HepG2 (cell line): Measurements from ENCODE around the gene SH3BGR. TPM values are rescaled to one million over a fixed set of nuclear protein-coding genes. Genes with fewer than 3 reads are reported as not detected.

Experiments
- ATAC-seq: fragments of 200-7000 bp; cut with Tn5 transposase; 3 replicates; pipeline ENCODE4 v1.9.1; 2020; ENCODE audit warnings: mild to moderate bottlenecking, moderate library complexity
- Bru-seq: library from RNA; stranded (reverse); fragments of 400-500 nt; gene quantifications from one replicate; lab custom pipeline; 2021; lab: Mats Ljungman, UMichigan
- BruChase-seq, 2 experiments: library from RNA; stranded (reverse); fragments of 400-500 nt; gene quantifications; one replicate each; lab custom pipeline; 2021; lab: Mats Ljungman, UMichigan
- BruUV-seq: library from RNA; stranded (reverse); fragments of 400-500 nt; replicated peaks from 2 replicates; lab custom pipeline; 2021; lab: Mats Ljungman, UMichigan
- CTCF ChIA-PET: fragments of 300-600 bp; formaldehyde crosslinking; extraction: SDS; loops from one replicate; lab custom pipeline; 2021; ENCODE audit warnings: low total read pairs, inconsistent platforms, low intra/inter-chr PET ratio; lab: Yijun Ruan, JAX
- POLR2A ChIA-PET: fragments of 350-600 bp; sonication (Branson Sonifier 250); formaldehyde crosslinking; loops from one replicate; lab custom pipeline; 2020; ENCODE audit warnings: antibody characterized with exemption, inconsistent platforms; lab: Yijun Ruan, JAX
- DNase-seq: peaks from one replicate; pipeline ENCODE4 v3.0.0-alpha.2; 2015; ENCODE audit warnings: low spot score
- FAIRE-seq: peaks from 3 replicates; lab custom pipeline; 2011; peaks lifted over from hg19 to GRCh38; lab: Jason Lieb, UNC
- H2AFZ ChIP-seq: one replicate; pipeline ENCODE4 v1.6.1; 2011; ENCODE audit warnings: low read length, inconsistent platforms
- H3K27ac ChIP-seq: fragments of 300-600 bp; 3 replicates; pipeline ENCODE4 v1.8.0; 2011; ENCODE audit warnings: mixed run types, mild to moderate bottlenecking, mixed read lengths, low read length, inconsistent platforms; ENCODE audit not compliant: insufficient read depth; ENCODE audit errors: extremely low read length
- H3K27me3 ChIP-seq, 2 experiments: fragments of 200-600 bp in 1 of 2; 2 replicates in 1 of 2; 3 replicates in 1 of 2; pipeline versions ENCODE4 v1.6.0 to v1.8.0; 2011; ENCODE audit warnings: low read length in 2 of 2, mild to moderate bottlenecking in 2 of 2, moderate library complexity in 2 of 2, inconsistent platforms in 1 of 2; ENCODE audit not compliant: insufficient read depth in 2 of 2, control insufficient read depth in 1 of 2
- H3K36me3 ChIP-seq, 2 experiments: fragments of 200-600 bp in 1 of 2; replicated peaks in 1 of 2; 2 replicates in 1 of 2; 3 replicates in 1 of 2; pipeline versions ENCODE4 v1.5.1 to v1.8.0; 2011; ENCODE audit warnings: low read length in 2 of 2, inconsistent platforms in 1 of 2; ENCODE audit not compliant: insufficient read depth in 2 of 2, control insufficient read depth in 1 of 2
- H3K4me1 ChIP-seq: 2 replicates; pipeline ENCODE4 v1.5.1; 2012; ENCODE audit warnings: low read length, inconsistent platforms; ENCODE audit not compliant: insufficient read depth
- H3K4me2 ChIP-seq: 2 replicates; pipeline ENCODE4 v1.6.0; 2011; ENCODE audit warnings: low read depth, low read length, inconsistent platforms
- H3K4me3 ChIP-seq, 3 experiments: fragments of 200-600 bp in 1 of 3; sonication (generic), shearing (Covaris generic) in 1 of 3; replicated peaks in 1 of 3; 2 replicates each; pipeline ENCODE4 v1.5.1; 2011 to 2016; ENCODE audit warnings: low read length in 3 of 3, inconsistent platforms in 2 of 3, low read depth in 2 of 3, mild to moderate bottlenecking in 2 of 3, control low read depth in 1 of 3, mixed read lengths in 1 of 3; ENCODE audit not compliant: insufficient read depth in 1 of 3
- H3K79me2 ChIP-seq: one replicate; pipeline ENCODE4 v1.6.1; 2011; ENCODE audit warnings: low read length, inconsistent platforms; ENCODE audit not compliant: insufficient read depth
- H3K9ac ChIP-seq: 2 replicates; pipeline ENCODE4 v1.6.0; 2011; ENCODE audit warnings: mild to moderate bottlenecking, low read depth, low read length, inconsistent platforms; ENCODE audit not compliant: insufficient read depth
- H3K9me3 ChIP-seq: 2 replicates; pipeline ENCODE4 v1.5.1; 2012; ENCODE audit warnings: mild to moderate bottlenecking, low read length
- H4K20me1 ChIP-seq: 2 replicates; pipeline ENCODE4 v1.6.0; 2011; ENCODE audit warnings: inconsistent platforms, mild to moderate bottlenecking, low read length, moderate library complexity; ENCODE audit not compliant: insufficient read depth
- ATF5 ChIP-seq: sonication (generic); formaldehyde crosslinking; IDR thresholded peaks from 2 replicates; pipeline ENCODE4 v1.4.0; 2020; ENCODE audit warnings: mild to moderate bottlenecking, low read depth, missing genetic modification reagents
- CBFB ChIP-seq: sonication (generic); formaldehyde crosslinking; IDR thresholded peaks from 2 replicates; pipeline ENCODE4 v1.4.0; 2020; ENCODE audit warnings: missing genetic modification reagents
- NAIF1 ChIP-seq: sonication (generic); formaldehyde crosslinking; IDR thresholded peaks from 2 replicates; pipeline ENCODE4 v1.5.0; 2020; ENCODE audit warnings: mild to moderate bottlenecking, missing genetic modification reagents, borderline replicate concordance
- ZFP62 ChIP-seq: sonication (generic); formaldehyde crosslinking; IDR thresholded peaks from 2 replicates; pipeline ENCODE4 v1.4.0; 2020; ENCODE audit warnings: missing genetic modification reagents
- ZNF282 ChIP-seq: fragments of 450-650 bp; IDR thresholded peaks from 2 replicates; pipeline ENCODE4 v1.6.1; 2018; ENCODE audit not compliant: partially characterized antibody
- ZNF329 ChIP-seq: sonication (generic); formaldehyde crosslinking; IDR thresholded peaks from 2 replicates; pipeline ENCODE4 v1.9.0; 2021; ENCODE audit warnings: low read depth, mild to moderate bottlenecking, missing genetic modification reagents
- ZNF354B ChIP-seq: sonication (generic); formaldehyde crosslinking; IDR thresholded peaks from 2 replicates; pipeline ENCODE4 v1.8.0; 2022; ENCODE audit warnings: mild to moderate bottlenecking, missing genetic modification reagents
- ZNF510 ChIP-seq: sonication (generic); formaldehyde crosslinking; IDR thresholded peaks from 2 replicates; pipeline ENCODE4 v1.4.0; 2020; ENCODE audit warnings: low read depth, mild to moderate bottlenecking, missing genetic modification reagents
- ZNF75D ChIP-seq: sonication (generic); formaldehyde crosslinking; IDR thresholded peaks from 2 replicates; pipeline ENCODE4 v1.8.1; 2023; ENCODE audit warnings: missing genetic modification reagents, mild to moderate bottlenecking, borderline replicate concordance
- ZNF788 ChIP-seq: sonication (generic); formaldehyde crosslinking; IDR thresholded peaks from 2 replicates; pipeline ENCODE4 v1.5.0; 2020; ENCODE audit warnings: mild to moderate bottlenecking, missing genetic modification reagents, borderline replicate concordance
- ZXDC ChIP-seq: sonication (generic); formaldehyde crosslinking; IDR thresholded peaks from 2 replicates; pipeline ENCODE4 v1.5.0; 2020; ENCODE audit warnings: mild to moderate bottlenecking, missing genetic modification reagents
- WGBS: methylation state at CpG from one replicate; pipeline ENCODE4 v1.1.6; 2017; ENCODE audit warnings: low lambda C conversion rate; 5-methylcytosine and 5-hydroxymethylcytosine counted together
- in situ Hi-C: cut with HindIII; loops from 2 replicates; pipeline ENCODE4 v1.10.0; 2017; ENCODE audit warnings: low pct_unique_long_range_greater_than_20kb; ENCODE audit not compliant: extremely low pct_ligation_motif_present
- intact Hi-C: fragments of 100-400 bp; cut with micrococcal nuclease; formaldehyde crosslinking; loops from one replicate; pipeline ENCODE4 v1.10.0; 2022; ENCODE audit not compliant: unreplicated experiment
- long read RNA-seq, 2 experiments: library from RNA in 1 of 2; library from polyadenylated mRNA in 1 of 2; stranded (forward) in 1 of 2; unstranded in 1 of 2; transcript quantifications; one replicate each; pipeline ENCODE4 v2.0.0, GENCODE V29; 2019 to 2022
- polyA minus RNA-seq, 3 experiments: library from RNA; depleted of rRNA, polyadenylated mRNA; stranded (reverse); fragments of >200 nt; gene quantifications; 2 replicates each; pipeline ENCODE4 v1.2.3, GENCODE V29; 2011; ENCODE audit warnings: low replicate concordance in 1 of 3
- polyA plus RNA-seq, 8 experiments: library from polyadenylated mRNA; depleted of rRNA in 3 of 8; stranded (reverse) in 7 of 8; unstranded in 1 of 8; fragments of >200 nt; fragmentation: Illumina TruSeq in 4 of 8; extraction: Trizol in 4 of 8; gene quantifications; 2 replicates each; pipeline versions ENCODE4 v1.2.1 to v1.2.3, GENCODE V29; 2011 to 2016; ENCODE audit warnings: low read depth in 4 of 8, missing spikeins in 1 of 8, mixed read lengths in 1 of 8; ENCODE audit not compliant: insufficient read depth in 1 of 8
- total RNA-seq, 5 experiments: library from RNA; depleted of rRNA; stranded (reverse); fragments of >200 nt; fragmentation: Illumina TruSeq; extraction: Trizol; gene quantifications; 2 replicates each; pipeline ENCODE4 v1.2.3, GENCODE V29; 2016; ENCODE audit warnings: low read depth in 1 of 5
- TF ChIP-seq, protein P1 (sequence below): IDR thresholded peaks from 2 replicates; pipeline ENCODE4 v1.6.1; 2016; ENCODE audit warnings: low read depth

Gene SH3BGR
- 1.3 TPM in 1 of 2 replicates, not detected in the other for total RNA-seq (2016; rRNA removed; fragmentation: Illumina TruSeq; extraction: Trizol)
- 0.44 TPM in 1 of 2 replicates, not detected in the other for total RNA-seq (2016; cell fraction: cytosol; rRNA removed; fragmentation: Illumina TruSeq; extraction: Trizol; ENCODE audit: low read depth)
- 0.78 and 1.9 TPM in 2 replicates for total RNA-seq (2016; cell fraction: insoluble cytoplasmic fraction; rRNA removed; fragmentation: Illumina TruSeq; extraction: Trizol)
- total RNA-seq (2016; cell fraction: membrane; rRNA removed; fragmentation: Illumina TruSeq; extraction: Trizol) = 0.40 and 1.3 TPM in 2 replicates
- total RNA-seq (2016; cell fraction: nucleus; rRNA removed; fragmentation: Illumina TruSeq; extraction: Trizol) = 2.3 TPM in 1 of 2 replicates, not detected in the other
- 0.47 and 0.48 TPM in 2 replicates for polyA plus RNA-seq (2011; rRNA removed)
- 0.13 TPM in 1 of 2 replicates, not detected in the other for polyA plus RNA-seq (2011; cell fraction: cytosol; rRNA removed)
- polyA plus RNA-seq (2011; cell fraction: nucleus; rRNA removed) = 0.48 TPM in 1 of 2 replicates, not detected in the other
- polyA plus RNA-seq (2012) = 0.85 TPM in 1 of 2 replicates, not detected in the other
- polyA plus RNA-seq (2016; cell fraction: cytosol; fragmentation: Illumina TruSeq; extraction: Trizol; ENCODE audit: low read depth) = 0.62 TPM in 1 of 2 replicates, not detected in the other
- 1.7 and 2.7 TPM in 2 replicates for polyA plus RNA-seq (2016; cell fraction: insoluble cytoplasmic fraction; fragmentation: Illumina TruSeq; extraction: Trizol; ENCODE audit: low read depth)
- polyA plus RNA-seq (2016; cell fraction: membrane; fragmentation: Illumina TruSeq; extraction: Trizol; ENCODE audit: low read depth) = 0.48 TPM in 1 of 2 replicates, not detected in the other
- polyA plus RNA-seq (2016; cell fraction: nucleus; fragmentation: Illumina TruSeq; extraction: Trizol; ENCODE audit: insufficient read depth, low read depth) = 1.8 and 3.4 TPM in 2 replicates
- polyA minus RNA-seq (2011; rRNA and poly(A)+ RNA removed; ENCODE audit: low replicate concordance) = not detected in 2 replicates
- polyA minus RNA-seq (2011; cell fraction: cytosol; rRNA and poly(A)+ RNA removed) = 1.1 TPM in 1 of 2 replicates, not detected in the other
- 0.62 TPM in 1 of 2 replicates, not detected in the other for polyA minus RNA-seq (2011; cell fraction: nucleus; rRNA and poly(A)+ RNA removed)
- Bru-seq, nascent RNA = percentile 42 among the genes with signal in this experiment
- BruChase-seq, experiment 1, labeled RNA remaining after a 6-hour chase = percentile 19 among the genes with signal in this experiment
- percentile 15 among the genes with signal in this experiment for BruChase-seq, experiment 2, labeled RNA remaining after a 2-hour chase
- long read RNA-seq, experiment 1, partial matches to known transcripts = 0 of 1 reads
- long read RNA-seq, experiment 1, other reads (novel, unspliced or antisense) = 0 of 1 reads
- long read RNA-seq, experiment 2 = 0 reads

GRCh38 chr21:39451332-39452206 is at the start of gene SH3BGR:
Gene SH3BGR (plus strand): TSS chr21:39451970. CDS start chr21:39452097, 127 bp downstream.
- Histone ChIP-seq H3K36me3 (no peaks in the 10 kb centered on the region), H4K20me1 (no peaks in the 10 kb centered on the region), H3K9me3 (no peaks in the 10 kb centered on the region), H3K27me3 (no peaks in the 10 kb centered on the region; a peak in 1 of 5 replicates), H3K9ac (no peak within 1 kb of the TSS), H3K27ac (no peak within 1 kb of the TSS), H2AFZ (no peak within 1 kb of the TSS), H3K79me2 (no peaks in the 10 kb centered on the region), H3K4me3 (no peak within 1 kb of the TSS), H3K4me1 (peaks cover 8% of the 10 kb centered on the region), H3K4me2 (no peak within 1 kb of the TSS; the same call in 1 of the 2 replicates)
- POLR2A ChIA-PET = no interaction called here
- DNase-seq = no peak
- in situ Hi-C loops = no loop called here
- intact Hi-C loops = no loop called here
- CTCF ChIA-PET = no interaction called here
- no peak for FAIRE-seq
- ATAC-seq = peak; percentile 36; the same call in 2 of the 3 replicates
- BruUV-seq = no TSS peak
- WGBS = 53% methylated on average over 13 of the region's 15 CpGs
- TF ChIP-seq, protein P1, sequence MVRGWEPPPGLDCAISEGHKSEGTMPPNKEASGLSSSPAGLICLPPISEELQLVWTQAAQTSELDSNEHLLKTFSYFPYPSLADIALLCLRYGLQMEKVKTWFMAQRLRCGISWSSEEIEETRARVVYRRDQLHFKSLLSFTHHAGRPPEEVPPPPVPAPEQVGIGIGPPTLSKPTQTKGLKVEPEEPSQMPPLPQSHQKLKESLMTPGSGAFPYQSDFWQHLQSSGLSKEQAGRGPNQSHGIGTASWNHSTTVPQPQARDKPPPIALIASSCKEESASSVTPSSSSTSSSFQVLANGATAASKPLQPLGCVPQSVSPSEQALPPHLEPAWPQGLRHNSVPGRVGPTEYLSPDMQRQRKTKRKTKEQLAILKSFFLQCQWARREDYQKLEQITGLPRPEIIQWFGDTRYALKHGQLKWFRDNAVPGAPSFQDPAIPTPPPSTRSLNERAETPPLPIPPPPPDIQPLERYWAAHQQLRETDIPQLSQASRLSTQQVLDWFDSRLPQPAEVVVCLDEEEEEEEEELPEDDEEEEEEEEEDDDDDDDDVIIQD (CRISPR knock-in tag) = no peak
- TF ChIP-seq ATF5 (CRISPR knock-in tag) = no peak
- TF ChIP-seq ZNF75D (CRISPR knock-in tag) = no peak
- no peak for TF ChIP-seq ZNF354B (CRISPR knock-in tag)
- TF ChIP-seq ZXDC (CRISPR knock-in tag) = no peak
- no peak for TF ChIP-seq CBFB (CRISPR knock-in tag)
- TF ChIP-seq ZNF329 (CRISPR knock-in tag) = no peak
- no peak for TF ChIP-seq ZNF282
- no peak for TF ChIP-seq ZFP62 (CRISPR knock-in tag)
- no peak for TF ChIP-seq ZNF788 (CRISPR knock-in tag)
- no peak for TF ChIP-seq ZNF510 (CRISPR knock-in tag)
- no peak for TF ChIP-seq NAIF1 (CRISPR knock-in tag)
